ENCODE measurements around the gene CEP250. TPM values are rescaled to one million over a fixed set of nuclear protein-coding genes. Genes with fewer than 3 reads are reported as not detected.

CEP250 gene
- polyA plus RNA-seq, 1 donor from 2014 or later = 22.0 TPM

GRCh38 chr20:35547329-35547728 is 91.9 kb downstream of the CEP250 start:
- Histone ChIP-seq H3K9me2 (ENCODE audit: insufficient read depth, low read length) (no peaks in the 10 kb centered on the region), H2AFZ (ENCODE audit: low read depth, low read length) (no peak overlapping the region), H3K4me2 (ENCODE audit: low read length) (no peak overlapping the region), H3K27me3 (ENCODE audit: insufficient read depth, low read depth, low read length) (no peaks in the 10 kb centered on the region), H3K9me3 (ENCODE audit: low read length) (no peaks in the 10 kb centered on the region), H3K9ac (ENCODE audit: low read length) (no peak overlapping the region), H3F3A (ENCODE audit: insufficient read depth, low read length, poor library complexity, severe bottlenecking) (no peaks in the 10 kb centered on the region), H3K4me3 (ENCODE audit: low read length) (no peak overlapping the region), H4K20me1 (ENCODE audit: insufficient read depth) (no peaks in the 10 kb centered on the region), H3K36me3 (ENCODE audit: insufficient read depth, low read length) (no peaks in the 10 kb centered on the region), H3K79me2 (replicated peaks; ENCODE audit: insufficient read depth, low read length) (peaks cover 6% of the 10 kb centered on the region), H3K27ac (ENCODE audit: low read length) (no peak overlapping the region)
- no peak for TF ChIP-seq EP300 (conservative IDR thresholded peaks at IDR 0.05; ENCODE audit: poor library complexity, severe bottlenecking)
- no peak for TF ChIP-seq SMC3 (conservative IDR thresholded peaks at IDR 0.05; ENCODE audit: poor library complexity)
- TF ChIP-seq TAF1 (IDR thresholded peaks at IDR 0.05; ENCODE audit: low read depth) = no peak
- no peak for TF ChIP-seq EZH2 (IDR thresholded peaks at IDR 0.05; ENCODE audit: borderline replicate concordance, insufficient read depth, low read length, poor library complexity, severe bottlenecking)
- no peak for TF ChIP-seq REST (IDR thresholded peaks at IDR 0.05; ENCODE audit: borderline replicate concordance)
- TF ChIP-seq MXI1 (conservative IDR thresholded peaks at IDR 0.05; ENCODE audit: poor library complexity, severe bottlenecking) = no peak
- no peak for TF ChIP-seq RAD21 (conservative IDR thresholded peaks at IDR 0.05)
- no peak for TF ChIP-seq CTCF (IDR thresholded peaks at IDR 0.05; ENCODE audit: poor library complexity, severe bottlenecking)
- TF ChIP-seq POLR2AphosphoS5 (IDR thresholded peaks at IDR 0.05) = no peak

- no peaks in the 10 kb centered on the region for H3K9me3 ChIP-seq (ENCODE audit: low read length)
- no peaks in the 10 kb centered on the region for H3K27me3 ChIP-seq (ENCODE audit: insufficient read depth, low read depth, low read length)
- no peak overlapping the region for H3K4me3 ChIP-seq (ENCODE audit: low read length)
- H3K4me2 ChIP-seq (ENCODE audit: low read length) = no peak overlapping the region
- no peak overlapping the region for H2AFZ ChIP-seq (ENCODE audit: low read depth, low read length)
- no peaks in the 10 kb centered on the region for H3K9me2 ChIP-seq (ENCODE audit: insufficient read depth, low read length)
- no peaks in the 10 kb centered on the region for H4K20me1 ChIP-seq (ENCODE audit: insufficient read depth)
- H3K36me3 ChIP-seq (ENCODE audit: insufficient read depth, low read length) = no peaks in the 10 kb centered on the region
- H3K9ac ChIP-seq (ENCODE audit: low read length) = no peak overlapping the region
- H3F3A ChIP-seq (ENCODE audit: insufficient read depth, low read length, poor library complexity, severe bottlenecking) = no peaks in the 10 kb centered on the region
- no peak overlapping the region for H3K27ac ChIP-seq (ENCODE audit: low read length)
- TF ChIP-seq TAF1 (IDR thresholded peaks at IDR 0.05; ENCODE audit: low read depth) (no peak), REST (IDR thresholded peaks at IDR 0.05; ENCODE audit: borderline replicate concordance) (no peak), MXI1 (conservative IDR thresholded peaks at IDR 0.05; ENCODE audit: poor library complexity, severe bottlenecking) (no peak)
- H3K79me2 ChIP-seq (replicated peaks; ENCODE audit: insufficient read depth, low read length) = no peaks in the 10 kb centered on the region
These were observed 96.1 kb downstream of the CEP250 start for GRCh38 chr20:35551503-35551902.

Measured in neural cell (in vitro differentiated cells).